ENCODE measurements around the gene ANKS4B.
"Not testable (repeated sequence)": the region's sequence is repeated elsewhere in the genome, so short reads cannot be mapped to it uniquely, and the experiment has no call there.

The ANKS4B gene

DNA sequence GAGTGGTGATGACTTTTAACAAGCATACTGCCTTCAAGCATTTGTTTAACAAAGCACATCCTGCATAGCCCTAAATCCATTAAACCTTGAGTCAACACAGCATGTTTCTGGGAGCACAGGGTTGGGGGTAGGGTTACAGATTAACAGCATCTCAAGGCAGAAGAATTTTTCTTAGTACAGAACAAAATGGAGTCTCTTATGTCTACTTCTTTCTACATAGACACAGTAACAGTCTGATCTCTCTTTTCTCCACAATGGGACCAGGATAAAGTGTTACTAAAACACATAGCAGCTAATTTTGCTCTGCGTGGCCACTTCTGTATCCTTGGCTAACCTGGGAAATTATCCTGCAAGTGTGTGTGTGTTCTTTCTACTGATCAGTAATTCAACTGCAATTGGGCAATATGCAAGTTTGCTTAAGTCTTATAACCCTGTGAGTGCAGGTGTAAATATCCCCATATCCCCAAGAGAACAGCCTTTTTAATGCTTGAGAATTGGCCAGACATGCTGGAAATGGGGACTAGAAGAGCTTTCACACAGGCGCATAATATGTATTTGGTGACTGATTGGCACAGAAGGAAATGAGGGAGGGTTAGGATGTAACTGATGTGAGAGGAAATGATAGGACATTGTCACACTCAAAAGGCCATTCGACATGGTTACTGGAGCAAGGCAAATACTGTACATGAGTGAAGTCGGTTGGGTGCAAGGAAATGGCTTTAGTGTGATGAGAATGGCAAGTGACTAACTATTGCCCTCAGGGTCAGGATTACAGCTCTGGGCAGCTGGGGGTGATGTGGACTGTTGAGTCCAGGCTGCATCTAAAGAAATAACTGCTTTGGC, 10.8 kb upstream of the ANKS4B start:
- DNase-seq, result no peak

DNA sequence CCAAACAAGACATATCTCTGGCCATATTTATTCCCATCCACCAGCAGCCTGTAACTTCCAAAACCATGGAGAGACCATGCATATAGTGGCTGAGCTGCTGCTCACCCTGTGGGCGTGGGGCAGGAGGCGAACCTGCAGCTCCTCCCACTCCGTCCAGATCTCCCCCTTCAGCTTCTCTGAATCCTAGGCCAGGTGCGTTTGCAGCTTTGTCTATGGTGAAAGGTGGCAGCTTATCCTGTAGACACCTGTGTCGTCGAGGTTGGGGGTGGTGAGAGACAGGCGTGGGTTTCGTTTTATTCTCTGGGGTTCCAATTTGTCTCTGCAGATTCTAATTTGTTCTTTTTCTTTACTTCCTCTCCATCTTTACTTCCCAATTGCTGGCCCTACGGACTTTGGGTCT, 9.7 kb upstream of the ANKS4B start:
- no peak for DNase-seq

DNA sequence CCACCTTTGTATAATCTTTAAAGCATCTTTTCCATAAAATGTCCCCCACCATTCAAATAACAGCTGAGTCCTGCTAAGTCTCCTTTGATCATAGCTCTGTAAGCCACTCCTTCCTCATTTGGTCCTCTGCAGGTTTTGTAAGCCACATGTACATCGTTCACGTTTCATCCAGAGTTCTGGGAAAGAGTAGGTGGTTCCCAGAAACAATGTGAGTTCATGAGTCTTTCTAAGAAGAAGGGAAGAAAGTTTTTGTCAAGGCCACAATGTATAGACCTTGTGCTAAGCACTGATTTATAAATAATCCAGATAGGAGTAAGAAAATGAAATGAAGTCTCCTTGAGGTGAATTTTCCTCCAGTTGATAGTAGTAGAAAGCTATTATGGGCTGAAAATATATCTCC, 8.7 kb upstream of the ANKS4B start:
- DNase-seq, result no peak

DNA sequence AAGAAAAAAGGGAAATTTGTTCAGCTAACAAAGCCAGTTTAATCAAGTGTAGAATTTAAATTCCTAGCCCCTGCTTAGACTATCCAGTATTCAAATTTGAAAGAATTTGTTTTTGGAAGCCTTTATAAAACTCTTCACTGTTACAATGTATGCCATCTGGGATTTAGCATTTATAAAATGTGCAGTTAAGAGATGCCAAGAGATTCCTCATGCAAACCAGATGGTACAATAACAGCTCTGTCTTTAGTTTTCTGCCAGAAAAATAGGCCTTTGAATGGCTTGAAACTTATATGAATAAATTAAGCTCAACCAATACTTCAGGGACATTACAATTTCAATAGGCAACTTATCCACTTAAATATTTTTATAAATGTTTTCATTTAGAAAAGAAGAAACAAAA, 6.8 kb upstream of the ANKS4B start:
- no peak for DNase-seq

DNA sequence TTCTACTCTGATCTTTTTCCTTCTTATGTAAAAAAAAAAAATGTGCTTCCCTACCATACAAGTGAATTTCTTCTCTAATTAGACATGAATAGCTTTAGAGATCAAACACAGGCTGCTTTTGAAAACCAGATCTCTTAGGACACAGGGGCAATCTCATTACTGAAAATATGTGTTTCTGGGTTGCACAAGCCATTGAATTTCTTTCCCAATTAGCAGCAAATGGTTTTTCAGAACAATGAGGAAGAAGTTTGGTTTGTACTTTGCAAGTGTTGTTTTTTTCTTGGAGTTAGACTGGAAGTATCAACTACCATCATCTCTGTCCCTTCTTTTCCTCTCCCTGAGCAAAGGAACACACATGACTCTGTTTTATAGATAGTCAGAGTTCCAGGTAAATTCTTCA, 5.6 kb upstream of the ANKS4B start:
- no peak for DNase-seq

DNA sequence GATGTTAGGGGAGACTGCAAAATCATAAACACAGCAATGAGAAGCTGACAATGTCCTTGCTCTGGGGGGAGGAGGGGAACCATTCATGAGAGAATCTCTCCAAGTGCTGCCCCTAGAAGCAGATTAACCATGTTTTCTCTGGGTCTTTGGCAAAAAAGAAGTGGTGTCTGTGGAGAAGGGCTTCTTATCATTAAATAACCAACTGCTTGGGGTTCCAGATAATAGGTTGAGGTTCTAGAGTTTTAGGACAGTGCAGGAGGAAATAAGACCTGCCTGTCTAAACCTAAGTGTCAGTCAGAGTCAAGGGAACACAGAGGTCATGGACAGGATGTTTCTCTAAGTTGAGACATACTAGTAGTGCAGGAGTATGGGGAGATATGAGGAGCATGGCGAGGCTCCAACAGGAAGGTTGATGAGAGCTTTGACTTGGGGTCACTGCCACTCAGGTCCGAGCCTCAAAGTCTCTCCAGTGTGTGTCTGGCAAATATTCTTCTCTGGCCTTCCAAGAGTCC, 5.1 kb upstream of the ANKS4B start:
- no peak for DNase-seq

DNA sequence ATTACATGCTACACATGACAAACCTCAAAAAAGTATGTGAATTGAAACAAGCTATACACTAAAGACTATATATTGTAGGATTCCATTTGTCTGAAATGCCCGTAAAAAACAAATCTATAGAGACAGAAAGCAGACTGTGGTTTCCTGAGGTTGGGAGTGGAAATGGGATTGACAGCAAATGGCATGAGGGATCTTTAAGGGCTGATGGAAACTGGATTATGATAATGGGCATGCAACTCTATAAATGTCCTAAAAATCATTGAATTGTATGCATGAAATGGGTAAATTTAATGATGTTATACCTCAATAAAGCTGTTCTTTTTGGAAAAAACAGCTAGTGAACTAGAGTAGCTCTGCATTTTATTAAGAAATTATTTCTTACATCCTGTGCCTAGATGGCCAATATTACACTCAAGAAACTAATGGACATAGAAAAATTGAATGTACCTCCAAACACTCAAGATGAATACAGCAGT, 416 bp upstream of the ANKS4B start:
- no peak for DNase-seq

DNA sequence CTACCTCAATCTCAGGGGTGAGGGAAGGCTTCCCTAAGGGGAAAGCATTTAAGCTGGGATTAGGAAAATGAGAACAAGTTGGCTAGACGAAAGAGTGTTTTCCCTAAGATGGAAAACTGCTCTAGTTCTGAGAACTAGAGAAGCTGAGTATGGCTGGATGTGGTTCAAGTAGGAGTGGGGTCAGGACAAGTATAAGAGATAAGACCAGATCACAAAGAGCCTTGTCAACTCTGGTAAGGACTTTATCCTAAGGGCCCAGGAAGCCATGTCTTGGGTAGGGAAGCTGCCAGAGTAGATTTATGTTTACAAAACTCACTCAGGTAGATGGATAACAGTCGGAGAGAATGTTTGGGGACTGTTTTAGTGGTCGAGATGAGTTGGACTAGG, 1.7 kb downstream of the ANKS4B start:
- no peak for DNase-seq

DNA sequence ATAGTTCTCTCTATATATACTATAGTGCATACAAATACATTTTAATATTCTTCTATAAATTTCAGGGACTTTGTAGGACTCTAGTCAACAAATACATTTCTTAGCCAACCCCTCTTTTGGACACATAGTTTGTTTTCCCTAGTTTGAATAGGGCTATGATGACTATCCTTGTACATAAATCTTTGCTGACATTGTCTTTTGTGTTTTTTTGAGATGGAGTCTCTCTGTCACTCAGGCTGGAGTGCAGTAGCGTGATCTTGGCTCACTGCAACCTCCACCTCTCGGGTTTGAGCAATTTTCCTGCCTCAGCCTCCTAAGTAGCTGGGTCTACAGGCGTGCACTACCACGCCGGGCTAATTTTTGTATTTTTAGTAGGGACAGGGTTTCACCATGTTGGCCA, 3.3 kb downstream of the ANKS4B start:
- DNase-seq, result no peak

DNA sequence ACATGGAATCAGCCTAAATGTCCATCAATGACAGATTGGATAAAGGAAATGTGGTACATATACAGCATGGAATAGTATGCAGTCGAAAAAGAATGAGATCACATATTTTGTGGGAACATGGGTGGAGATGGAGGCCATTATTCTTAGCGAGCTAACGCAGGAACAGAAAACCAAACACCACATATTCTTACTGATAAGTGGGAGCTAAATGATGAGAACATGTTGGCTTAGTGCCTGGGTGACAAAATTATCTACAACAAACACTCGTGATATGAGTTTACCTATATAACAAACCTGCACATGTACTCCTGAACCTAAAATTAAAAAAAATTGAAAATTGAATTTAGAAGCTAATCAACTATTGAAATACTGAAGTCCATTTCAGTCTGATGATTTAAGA, 6.1 kb downstream of the ANKS4B start:
- no peak for DNase-seq

DNA sequence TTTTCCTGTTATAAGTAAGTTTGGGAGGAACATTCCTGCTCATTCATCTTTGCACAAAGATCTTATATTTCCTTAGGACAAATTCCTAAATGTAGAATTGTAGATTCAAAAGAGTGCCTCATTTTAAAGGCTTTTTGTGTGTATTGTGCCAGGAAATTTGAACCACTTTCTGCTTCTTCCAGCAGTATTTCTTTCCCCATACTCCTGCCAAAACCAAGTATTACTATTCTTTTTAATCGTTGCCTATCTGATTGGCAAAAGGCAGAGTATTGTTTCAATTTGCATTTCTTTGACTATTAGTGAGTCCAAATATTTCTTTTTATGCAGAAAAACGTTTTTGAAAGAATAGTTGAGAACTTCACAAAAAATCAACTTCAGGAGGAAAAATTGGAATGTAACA, 9.3 kb downstream of the ANKS4B start:
- no peak for DNase-seq

DNA sequence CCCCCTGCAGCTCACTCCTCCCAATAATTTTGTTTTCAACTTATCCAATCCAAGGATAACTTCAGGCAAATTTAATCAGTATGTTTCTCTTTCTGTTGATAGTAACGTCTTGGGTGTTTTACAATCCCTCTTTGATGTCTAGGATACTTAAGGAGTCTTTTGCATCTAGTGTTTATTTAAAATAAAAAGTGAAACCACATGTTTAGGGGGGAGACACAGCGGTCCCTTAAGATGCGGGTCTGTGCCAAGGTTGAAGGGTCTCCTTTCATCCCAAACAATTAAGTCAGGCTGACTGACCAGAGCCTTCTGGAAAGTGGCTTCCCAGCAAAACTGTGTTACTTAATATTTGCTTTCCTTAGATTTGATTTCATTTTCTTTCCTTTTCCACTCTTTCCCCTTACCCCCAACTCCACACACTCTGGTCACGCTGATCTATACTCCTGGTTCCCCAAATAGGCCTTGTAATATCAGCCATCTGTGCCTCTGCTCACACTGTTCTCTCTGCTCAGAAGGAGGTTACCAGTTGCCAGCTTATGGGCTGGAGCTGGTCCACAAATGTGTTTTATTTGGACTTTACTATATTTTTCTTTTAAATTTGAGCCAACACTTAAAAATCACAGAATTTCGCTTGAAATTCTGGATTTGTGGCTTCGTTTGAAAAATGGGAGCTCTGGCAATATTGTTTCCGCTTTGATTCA, 11.2 kb downstream of the ANKS4B start:
- DNase-seq, result no peak

DNA sequence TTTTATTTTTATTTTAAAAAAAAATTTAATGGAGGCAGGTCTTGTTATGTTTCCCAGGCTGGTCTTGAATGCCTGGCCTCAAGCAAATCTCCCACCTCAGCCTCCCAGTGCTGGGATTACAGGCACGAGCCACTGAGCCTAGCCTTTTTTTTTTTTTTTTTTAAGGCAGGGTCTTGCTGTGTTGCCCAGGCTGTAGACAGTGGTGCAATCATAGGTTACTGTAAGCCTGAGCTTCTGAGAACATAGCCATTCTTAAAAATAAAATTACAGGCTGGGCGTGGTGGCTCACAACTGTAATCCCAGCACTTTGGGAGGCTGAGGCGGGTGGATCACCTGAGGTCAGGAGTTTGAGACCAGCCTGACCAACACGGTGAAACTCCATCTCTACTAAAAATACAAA, 14.7 kb downstream of the ANKS4B start:
- DNase-seq, result not testable (repeated sequence)

DNA sequence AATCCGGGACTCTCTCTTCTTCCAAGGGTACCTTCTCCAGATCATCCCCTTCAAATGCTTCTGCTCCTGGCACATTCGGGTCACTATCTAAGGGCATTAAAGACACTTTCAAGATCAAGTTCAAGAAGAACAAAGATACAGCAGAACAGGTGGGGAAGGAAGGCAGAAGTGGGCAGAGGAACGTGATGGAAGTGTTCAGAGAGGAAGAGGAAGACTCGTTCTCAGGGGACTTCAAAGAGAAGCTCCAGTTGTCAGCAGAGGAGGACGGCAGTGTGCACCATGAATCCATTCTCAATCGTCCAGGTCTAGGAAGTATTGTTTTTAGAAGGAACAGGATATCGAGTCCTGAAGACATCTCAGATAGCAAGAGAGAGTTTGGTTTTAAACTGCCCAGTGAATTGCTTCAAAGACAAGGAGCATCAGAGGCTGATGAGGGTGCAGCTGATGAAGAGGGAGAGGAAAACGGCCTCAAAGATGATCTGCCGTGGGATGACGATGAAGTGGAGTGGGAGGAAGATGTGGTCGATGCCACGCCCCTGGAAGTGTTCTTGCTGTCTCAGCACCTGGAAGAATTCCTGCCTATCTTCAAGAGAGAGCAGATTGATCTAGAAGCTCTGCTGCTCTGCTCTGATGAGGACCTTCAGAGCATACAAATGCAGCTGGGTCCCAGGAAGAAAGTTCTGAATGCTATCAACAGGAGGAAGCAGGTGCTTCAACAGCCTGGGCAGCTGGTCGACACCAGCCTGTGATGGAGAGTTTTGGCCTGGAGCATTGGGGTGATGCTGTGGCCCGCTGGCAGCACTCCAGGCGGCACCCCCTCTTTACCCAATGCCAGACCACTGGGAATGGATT, 16.8 kb downstream of the ANKS4B start:
- DNase-seq, result no peak

DNA sequence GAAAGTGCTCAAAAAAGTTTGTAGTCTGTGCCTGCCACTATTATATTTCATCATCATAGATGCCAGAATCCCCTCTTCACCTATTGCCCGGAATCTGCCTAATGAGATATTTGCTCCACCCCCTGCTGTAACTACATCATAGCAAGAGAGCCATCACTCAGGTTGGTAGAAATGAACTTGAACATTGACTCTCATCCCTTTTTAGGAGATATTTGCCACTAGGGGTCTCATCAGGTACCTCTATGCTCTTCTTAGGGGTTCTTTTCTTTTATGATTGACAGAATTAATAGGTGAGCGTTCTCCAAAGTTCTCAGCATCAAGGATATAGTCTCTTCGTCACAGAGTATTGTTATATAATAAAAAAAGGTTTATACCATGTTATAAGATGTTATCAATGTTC, 20.0 kb downstream of the ANKS4B start:
- DNase-seq, result no peak

DNA sequence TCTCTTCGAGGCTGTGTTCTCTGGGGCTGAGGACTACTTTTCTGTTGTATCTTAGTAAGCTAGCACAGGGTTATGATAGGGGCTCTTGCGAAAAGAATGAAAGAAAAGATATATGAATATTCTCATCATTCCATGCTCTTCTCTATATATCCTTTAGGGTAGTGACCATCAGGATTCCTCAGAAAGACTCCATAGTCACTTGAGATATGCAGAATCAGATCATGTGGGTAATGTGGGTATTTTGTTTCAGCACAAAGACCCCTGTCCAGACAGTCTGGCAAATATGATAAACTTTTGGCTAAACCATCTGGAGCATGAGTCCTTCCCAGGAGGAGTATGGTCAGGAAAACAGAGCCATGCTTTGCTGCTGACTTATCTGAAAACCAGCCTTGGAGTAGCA, 23.1 kb downstream of the ANKS4B start:
- DNase-seq, result no peak

DNA sequence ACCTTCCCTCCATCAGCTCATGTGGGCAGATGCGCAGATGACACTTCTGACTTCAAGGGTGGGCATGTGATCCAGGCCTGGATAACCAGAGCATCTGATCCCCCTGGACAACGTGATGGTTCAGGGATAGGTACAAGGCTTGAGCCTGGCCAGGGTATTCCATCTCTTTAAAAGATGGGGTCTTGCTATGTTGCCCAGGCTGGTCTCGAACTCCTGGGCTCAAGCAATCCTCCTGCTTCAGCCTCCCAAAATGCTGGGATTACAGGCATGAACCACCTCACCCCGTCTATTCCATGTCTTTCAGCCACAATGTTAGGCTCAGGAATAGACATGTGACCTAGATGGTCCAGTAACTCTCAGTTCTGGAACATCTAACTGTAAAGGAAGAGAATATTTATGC, 23.8 kb downstream of the ANKS4B start:
- DNase-seq, result no peak

DNA sequence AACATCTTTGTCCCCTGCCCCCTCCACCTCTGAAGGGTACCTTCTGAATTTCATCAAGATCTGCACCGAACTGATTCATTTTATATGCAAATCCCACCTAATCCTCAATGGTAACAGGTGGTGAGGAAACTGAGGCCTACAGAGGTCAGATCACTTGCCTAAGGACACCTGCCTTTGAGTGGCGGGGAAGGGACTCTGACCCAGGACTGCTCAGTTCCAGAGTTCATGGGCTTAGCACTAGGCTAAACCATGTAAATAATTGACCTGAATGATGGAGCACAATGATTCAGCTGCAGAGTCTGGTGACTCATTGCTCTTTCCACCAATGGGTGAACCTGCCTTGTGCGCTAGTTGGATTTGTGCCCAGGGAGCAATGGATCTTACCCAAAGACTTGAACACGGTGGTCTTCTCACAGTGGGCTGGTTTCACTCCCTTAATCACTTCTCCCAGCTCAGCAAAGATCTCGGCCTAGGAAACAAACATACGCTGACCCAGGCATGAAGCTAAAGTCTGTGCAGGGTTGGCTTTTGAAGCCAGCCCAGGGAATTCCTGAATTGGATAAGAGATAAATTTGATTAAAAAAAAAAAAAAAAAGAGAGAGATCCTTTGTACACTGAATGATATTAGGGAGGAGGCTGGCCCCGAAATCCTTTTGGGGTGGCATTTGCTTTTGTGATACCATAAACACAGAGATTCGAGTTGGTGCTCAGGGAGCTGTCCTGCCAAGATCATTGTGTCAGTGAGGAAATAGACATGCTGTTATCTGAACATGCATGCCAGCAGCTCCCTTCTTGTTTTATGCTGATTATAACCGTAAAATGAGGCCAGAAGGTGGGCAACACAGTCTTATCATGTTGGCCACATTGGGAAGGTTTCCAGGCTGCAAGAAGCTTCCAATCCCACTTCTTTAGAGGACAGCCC, 27.6 kb downstream of the ANKS4B start:
- no peak for DNase-seq

DNA sequence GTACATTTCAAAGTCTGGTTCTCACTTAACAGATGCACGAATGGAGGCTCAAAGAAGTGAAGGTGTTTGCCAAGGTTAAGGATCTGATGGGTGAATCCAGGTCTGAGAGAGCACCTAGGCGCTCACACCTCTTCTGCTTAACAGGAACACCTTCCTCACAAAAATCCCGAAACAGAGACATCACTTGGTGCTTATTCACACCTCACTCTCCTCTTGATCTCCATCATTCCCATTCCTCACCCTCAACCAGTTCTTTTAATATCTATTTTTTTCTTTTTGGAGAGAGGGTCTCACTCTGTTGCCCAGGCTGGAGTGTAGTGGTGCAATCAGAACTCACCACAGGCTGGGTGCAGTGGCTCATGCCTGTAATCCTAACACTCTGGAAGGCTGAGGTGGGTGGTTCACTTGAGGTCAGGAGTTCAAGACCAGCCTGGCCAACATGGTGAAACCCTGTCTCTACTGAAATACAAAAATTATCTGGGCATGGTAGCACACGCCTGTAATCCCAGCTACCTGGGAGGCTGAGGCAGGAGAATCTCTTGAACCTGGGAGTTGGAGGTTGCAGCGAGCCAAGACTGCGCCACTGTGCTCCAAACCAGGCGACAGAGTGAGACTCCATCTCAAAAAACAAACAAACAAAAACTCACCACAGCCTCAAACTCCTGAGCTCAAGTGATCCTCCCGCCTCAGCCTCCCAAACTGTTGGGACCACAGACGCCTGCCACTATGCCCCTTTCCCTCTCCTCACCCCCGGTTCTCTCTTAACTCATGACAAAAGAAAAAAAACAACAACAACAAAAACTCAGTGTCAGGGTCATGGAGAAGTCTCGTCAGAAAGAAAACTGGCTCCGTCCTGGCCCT, 29.5 kb downstream of the ANKS4B start:
- DNase-seq, result no peak

DNA sequence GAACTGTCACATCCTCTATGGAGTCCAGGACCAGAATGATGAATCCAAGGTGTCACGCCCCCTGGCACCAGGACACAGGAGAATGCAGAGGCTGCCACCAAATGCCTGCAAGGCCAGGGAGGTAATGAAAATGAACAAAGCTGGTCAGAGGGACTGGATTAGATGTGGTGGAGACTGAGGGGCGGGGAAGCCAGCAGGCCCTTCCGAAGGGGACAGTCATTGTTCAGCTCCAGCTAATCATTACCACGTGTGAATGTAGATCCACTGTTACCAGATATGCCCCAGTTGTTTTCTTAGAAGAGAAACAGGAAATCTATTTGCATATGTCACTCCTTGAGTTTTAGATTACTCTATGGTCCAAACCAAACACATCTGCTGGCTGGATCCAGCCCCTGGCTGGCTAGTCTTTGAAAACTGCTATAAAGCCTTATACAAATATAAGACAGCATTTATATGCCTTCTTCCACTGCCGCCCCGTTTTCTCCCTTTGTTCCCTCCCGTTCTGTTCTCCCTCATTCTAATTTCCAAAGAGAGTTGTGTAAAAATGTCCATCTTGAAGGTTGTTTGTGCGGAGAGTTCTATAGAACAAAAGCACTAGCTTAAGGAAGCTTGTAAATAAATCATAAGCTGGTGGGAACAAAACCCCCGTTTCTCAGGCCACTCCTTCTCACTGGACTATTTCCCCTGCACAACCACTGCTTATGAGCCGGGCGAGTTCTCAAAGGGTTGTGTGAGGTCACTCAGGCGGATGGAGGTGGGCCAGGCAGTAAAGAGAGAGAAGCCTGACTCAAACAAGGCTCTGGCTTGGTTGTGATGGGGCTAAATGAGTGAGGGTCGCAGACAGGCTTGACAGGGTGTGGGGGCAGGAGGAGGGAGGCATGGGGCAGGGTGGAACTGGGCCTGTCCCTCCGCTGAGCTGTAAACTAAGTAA, 30.4 kb downstream of the ANKS4B start:
- no peak for DNase-seq
